Right renal cortex interstitium (tissue), 3 donors: Measurements from ENCODE around the gene ZPLD1. TPM values are rescaled to one million over a fixed set of nuclear protein-coding genes. Genes with fewer than 3 reads are reported as not detected.

Experiments used
- DNase-seq, 3 donors: peaks; one replicate each; pipeline ENCODE4 v3.0.0-alpha.2; 2013; ENCODE audit warnings: low read depth in 3 of 3, low spot score in 2 of 3
- polyA plus RNA-seq, 3 donors: library from polyadenylated mRNA; unstranded; fragments of 120-200 nt; gene quantifications; one replicate each; pipeline ENCODE4 v1.2.1, GENCODE V29; 2013; ENCODE audit not compliant: insufficient read length in 3 of 3

ZPLD1 gene
- under 1 TPM; 0.62 to 0.82 (median 0.79) TPM for polyA plus RNA-seq

DNA sequence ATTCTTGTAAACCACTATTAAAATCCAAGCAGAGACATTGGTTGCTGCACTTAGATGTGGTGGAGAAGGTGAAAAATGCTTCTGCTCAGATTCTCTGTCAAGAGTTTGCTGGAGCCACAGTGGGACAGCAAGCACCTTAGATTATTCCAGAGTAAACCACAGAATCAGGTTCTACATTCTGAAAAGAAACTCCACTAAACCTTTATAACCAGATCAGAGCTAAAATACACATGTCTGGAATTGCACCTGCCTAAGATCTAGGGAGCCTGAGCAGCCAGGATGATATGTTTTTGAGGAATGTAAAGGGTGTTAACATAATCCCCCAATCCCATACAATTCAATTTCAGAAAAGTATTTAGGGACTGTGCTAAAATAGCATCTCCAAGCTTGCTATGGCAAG lies at the start of gene ZPLD1:
Gene ZPLD1, plus strand, starts transcription at position 301 of the 400 bp plus-strand sequence. CDS start 3,473 bp downstream, outside the sequence.
- no peak for DNase-seq

- DNase-seq = no peak
These were observed 44.5 kb upstream of the ZPLD1 start for GRCh38 chr3:102390171-102390864.

DNA sequence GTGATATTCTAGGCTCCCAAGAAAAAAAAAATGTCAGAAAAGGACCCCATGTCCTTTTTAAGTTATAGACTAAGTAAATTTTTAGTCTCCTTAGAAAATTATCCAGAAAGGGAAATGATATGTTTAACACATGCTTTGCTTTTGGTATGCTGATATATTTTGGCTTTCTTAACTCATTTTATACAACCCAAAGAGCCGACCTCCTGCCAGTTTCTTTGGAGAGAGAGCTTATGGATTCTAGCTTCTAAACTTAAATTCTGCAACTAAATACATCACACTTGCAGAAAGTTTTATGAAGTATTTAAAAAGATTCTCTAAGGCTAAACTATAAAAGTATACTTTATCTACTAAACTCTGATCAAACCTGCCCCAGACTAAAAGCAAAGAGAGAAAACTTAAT lies 43.9 kb upstream of the ZPLD1 start:
- no peak for DNase-seq

- DNase-seq = no peak
These were observed 43.3 kb upstream of the ZPLD1 start for GRCh38 chr3:102391491-102391890.

- DNase-seq = no peak
These were observed 40.3 kb upstream of the ZPLD1 start for GRCh38 chr3:102394517-102394916.

DNA sequence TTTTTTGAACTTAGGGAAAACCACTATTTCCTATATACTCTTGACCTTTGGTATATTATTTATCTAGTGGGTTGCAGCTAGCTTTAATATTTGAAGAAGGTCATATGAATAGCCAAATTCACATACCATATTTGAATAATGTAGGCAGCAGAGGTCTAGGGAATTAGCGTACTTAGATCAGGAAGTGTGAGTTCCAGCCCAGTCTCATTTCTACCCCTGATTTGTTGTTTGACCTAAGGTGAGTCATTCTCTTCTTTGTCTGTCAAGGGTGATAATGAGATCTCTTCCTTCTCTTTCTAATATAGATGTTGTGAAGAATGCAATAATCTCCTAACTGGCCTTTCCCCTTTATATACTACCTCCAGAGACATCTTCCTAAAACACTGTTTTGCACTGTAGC lies 36.6 kb upstream of the ZPLD1 start:
- DNase-seq = no peak

GRCh38 chr3:102398666-102399065 lies 36.1 kb upstream of the ZPLD1 start:
- DNase-seq = no peak

- DNase-seq = no peak
These were observed 34.7 kb upstream of the ZPLD1 start for GRCh38 chr3:102400142-102400541.

GRCh38 chr3:102400766-102401165 lies 34.0 kb upstream of the ZPLD1 start:
- no peak for DNase-seq

GRCh38 chr3:102410616-102411015 lies 24.2 kb upstream of the ZPLD1 start:
- no peak for DNase-seq

DNA sequence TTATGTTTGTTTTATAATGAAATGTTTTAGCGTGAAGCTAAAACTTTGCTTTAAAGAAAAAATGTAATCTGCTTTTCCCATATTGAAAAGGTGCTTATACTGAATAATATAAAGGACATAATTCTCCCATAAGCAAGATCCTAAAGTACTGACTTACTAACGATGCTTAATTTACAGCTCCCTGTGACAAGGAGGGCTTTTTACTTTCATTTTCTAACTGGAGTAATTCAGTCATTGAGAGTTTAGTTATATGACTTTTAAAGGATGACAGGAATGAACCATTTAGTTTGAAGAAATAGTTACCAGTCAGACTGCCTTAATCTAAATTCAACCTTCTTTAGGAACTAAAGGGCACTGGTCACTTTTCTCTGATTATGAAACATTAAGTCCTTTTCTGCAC lies 19.3 kb upstream of the ZPLD1 start:
- no peak for DNase-seq

DNA sequence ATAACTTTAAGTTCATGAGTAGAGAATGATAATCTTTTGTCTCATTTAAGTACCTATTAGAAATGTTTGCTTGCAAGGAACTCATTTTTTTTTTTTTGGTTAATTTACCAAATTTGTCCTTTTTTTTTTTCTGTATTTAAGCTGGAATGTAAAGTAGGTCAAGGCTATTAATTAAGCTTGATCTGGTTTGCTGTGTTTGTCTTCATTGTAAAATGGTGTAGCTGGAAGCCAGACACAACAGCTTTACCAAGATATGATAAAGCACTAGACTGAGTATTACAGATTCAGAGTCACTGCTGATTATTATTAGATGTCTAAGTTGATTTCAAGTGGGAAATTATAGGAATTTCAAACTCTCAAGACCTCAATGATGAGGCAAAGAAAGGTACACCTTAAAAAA lies 15.0 kb upstream of the ZPLD1 start:
- no peak for DNase-seq

GRCh38 chr3:102441832-102442231 lies 7.0 kb downstream of the ZPLD1 start:
- no peak for DNase-seq

GRCh38 chr3:102443021-102443420 lies 8.2 kb downstream of the ZPLD1 start:
- no peak for DNase-seq

- no peak for DNase-seq
These were observed 9.3 kb downstream of the ZPLD1 start for GRCh38 chr3:102444101-102444500.

DNA sequence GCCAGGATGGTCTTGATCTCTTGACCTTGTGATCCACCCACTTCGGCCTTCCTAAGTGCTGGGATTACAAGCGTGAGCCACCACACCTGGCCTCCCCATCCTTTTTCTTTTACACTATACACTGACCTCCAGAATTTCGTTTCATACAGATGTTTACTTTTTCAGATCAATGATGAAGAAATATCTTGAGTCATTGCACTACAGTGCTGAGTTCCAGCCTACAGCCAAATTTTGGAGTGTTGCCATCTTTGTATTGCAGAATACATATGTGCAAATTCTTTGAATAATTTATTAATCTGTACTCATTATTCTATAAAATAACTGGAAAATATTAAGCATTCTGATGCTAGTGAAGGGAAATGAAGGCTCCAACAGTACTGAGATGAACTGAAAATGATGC lies 12.5 kb downstream of the ZPLD1 start:
- DNase-seq = no peak

DNA sequence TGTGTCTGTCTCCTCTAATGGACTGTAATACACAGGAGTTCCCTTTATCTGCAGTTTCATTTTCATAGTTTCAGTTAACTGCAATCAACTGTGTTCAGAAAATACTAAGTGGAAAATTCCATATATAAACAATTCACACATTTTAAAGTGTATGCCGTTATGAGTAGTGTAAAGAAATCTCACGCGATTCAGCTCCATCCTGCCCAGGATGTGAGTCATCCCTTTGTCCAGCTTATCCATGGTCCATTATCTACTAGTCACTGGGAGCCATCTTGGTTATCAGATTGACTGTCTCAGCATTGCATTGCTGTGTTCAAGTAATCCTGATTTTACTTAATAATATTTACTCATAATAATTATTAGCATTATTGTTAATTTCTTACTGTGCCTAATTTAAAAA lies 14.5 kb downstream of the ZPLD1 start:
- no peak for DNase-seq

DNA sequence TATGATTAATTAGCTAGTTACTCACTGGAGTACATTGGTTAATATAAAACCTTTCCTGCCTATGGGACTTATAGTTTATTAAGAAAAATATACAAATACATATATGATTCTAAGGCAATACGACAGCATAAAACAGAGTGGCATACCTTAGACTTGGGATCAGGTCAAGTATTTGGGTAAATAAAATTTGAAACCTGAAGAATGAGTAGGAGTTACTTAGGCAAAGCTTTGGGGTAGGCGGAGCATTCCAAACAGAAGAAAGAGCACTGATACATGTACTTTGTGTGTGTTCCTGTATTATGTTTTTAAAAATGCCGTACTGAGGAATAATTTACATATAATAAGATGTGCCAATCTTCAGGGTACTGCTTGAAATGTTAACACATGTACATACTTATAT lies 15.1 kb downstream of the ZPLD1 start:
- DNase-seq = no peak

DNA sequence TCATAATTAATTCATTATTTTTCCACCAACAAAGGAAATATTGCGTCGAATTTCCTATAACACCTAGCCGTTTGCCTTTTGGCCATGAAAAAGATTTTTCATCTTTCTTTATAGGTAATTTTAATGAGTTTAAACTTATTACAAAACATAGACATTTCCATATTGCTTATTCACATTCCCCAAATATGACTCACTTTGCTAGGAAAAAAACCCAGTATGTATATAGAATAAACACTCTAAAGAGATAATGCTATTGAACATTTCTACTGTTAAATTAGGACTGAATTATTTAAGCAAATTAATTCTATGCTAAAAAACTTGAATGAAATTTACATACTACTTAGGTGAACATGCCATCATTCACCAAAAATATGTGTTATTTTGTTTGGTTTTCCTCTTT lies 16.2 kb downstream of the ZPLD1 start:
- no peak for DNase-seq

- no peak for DNase-seq
These were observed 16.7 kb downstream of the ZPLD1 start for GRCh38 chr3:102451543-102451942.

DNA sequence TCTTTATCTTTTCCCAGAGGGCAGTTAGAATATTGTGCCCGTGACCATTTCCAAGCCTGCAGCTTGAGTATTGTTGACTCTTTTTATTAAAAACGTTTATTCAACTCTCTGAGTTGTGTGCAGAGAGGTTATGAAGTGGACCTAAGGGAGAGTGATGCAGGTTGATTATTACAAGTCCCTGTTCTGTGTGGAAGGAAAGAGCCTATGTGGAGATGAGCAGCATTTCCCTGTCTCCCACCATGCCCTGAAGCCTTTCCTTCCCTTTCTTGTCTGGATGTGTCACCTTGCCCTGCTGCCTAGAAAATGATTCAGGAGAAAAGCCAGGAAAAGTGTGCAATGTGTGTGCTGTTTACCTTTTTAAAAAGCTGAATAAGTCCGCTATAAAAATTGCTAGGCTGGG lies 19.4 kb downstream of the ZPLD1 start:
- DNase-seq = no peak

- no peak for DNase-seq
These were observed 22.8 kb downstream of the ZPLD1 start for GRCh38 chr3:102457644-102458043.

DNA sequence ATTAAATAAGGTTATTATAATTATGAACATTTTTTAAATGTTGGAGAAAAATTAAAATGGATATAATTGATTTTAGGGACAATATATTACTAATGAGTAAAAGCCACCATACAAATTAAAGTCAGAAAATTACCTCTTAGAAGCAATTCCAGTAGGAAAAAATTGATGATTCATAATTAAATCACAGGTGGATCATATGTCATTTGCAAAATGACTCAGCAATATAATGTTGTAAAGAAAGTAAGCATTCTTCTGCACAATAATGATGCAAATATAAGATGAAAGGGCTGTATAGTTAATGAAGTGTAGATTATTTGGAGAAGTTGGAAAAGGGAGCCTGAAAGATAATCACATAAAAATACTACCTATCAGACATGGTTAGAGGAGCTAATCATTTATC lies 25.8 kb downstream of the ZPLD1 start:
- no peak for DNase-seq
